HG03558 (cell line): ENCODE data around the gene ATP9B.

Experiments used
- ATAC-seq: cut with Tn5 transposase; IDR thresholded peaks from one replicate; pipeline ENCODE4 v1.9.1; 2021; ENCODE audit warnings: moderate number of reproducible peaks; ENCODE audit not compliant: unreplicated experiment; ENCODE audit errors: extremely low read depth

Gene ATP9B

DNA sequence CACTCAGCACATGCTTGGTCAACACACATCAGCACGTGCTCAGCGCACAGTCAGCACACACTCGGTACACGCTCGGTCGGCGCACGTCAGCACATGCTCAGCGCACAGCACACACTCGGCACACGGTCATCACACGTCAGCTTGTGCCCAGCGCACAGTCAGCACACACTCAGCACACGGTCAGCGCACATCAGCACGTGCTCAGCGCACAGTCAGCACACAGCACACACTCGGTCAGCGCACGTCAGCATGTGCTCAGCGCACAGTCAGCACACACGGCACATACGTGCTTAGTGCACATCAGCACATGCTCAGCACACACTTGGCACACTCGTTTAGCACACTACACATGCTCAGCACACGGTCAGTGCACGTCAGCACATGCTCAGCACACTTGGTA, 276.8 kb downstream of the ATP9B start:
- no peak for ATAC-seq

DNA sequence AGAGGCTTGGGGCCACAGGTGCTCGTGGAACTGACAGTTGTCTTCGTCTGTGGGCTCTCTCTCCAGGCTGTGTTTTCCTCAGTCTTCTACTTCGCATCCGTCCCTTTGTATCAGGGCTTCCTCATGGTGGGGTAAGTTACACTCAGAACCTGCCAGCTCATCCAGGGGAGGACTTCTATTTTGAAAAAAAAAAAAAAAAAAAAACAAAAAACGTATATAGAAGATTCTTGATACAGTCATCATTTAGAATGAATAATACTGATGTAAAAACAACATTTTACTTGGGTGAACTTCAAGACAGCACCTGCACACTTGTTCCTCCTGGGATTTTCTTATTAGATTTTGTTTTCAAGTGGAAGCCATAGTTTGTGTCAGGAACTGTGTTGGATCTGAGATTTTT, 278.9 kb downstream of the ATP9B start:
- ATAC-seq, result no peak

DNA sequence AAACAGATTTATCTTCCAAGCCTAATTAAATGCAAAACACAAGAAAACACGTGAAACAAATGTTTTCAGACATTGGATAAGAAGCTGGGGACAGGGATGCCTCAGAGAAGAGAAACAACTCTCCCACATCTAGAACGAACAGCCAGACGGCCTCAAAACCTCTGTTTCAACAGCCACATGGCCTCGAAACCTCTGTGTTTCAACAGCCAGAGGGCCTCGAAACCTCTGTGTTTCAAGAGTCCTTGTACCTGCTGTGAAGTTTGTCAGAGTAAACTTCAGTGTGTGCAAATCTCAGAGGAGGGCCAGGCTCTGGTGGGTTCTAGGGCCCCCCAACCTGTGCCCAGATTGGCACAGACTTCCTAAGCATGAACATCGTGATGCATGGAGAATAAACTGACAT, 283.2 kb downstream of the ATP9B start:
- ATAC-seq, result no peak

DNA sequence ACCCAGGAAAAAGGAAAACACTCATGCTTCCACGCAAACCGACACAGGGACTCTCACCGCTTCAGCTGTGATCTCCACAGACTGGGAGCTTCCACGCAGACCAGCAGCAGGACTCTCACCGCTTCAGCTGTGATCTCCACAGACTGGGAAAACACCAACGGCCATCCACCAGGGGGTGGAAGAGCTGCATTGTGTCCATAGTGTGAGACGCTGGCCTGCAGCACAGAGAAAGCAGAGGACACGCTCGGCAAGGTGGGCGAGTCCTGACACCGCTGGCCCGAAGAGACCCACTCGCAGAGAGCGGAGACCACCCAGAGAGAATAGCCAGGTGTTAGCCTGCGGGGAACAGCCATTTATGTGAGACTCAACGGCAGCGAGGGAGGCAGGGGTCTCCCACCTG, 284.1 kb downstream of the ATP9B start:
- ATAC-seq, result no peak

DNA sequence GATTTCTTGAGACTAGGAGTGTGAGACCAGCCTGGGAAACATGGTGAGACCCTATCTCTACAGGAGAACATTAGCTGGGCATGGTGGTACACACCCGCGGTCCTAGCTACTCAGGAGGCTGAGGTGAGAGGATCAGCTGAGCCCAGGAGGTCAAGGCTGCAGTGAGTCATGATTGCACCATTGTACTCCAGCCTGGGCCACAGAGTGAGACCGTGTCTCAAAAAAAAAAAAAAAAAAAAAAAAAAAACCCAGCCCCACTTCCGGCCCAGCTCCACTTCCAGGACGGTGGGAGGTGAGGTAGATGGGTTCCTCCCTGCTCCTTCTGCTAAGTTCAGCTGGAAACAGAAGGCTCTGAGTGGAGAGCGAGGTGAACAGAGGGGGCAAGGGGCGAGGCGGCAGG, 285.2 kb downstream of the ATP9B start:
- no peak for ATAC-seq

DNA sequence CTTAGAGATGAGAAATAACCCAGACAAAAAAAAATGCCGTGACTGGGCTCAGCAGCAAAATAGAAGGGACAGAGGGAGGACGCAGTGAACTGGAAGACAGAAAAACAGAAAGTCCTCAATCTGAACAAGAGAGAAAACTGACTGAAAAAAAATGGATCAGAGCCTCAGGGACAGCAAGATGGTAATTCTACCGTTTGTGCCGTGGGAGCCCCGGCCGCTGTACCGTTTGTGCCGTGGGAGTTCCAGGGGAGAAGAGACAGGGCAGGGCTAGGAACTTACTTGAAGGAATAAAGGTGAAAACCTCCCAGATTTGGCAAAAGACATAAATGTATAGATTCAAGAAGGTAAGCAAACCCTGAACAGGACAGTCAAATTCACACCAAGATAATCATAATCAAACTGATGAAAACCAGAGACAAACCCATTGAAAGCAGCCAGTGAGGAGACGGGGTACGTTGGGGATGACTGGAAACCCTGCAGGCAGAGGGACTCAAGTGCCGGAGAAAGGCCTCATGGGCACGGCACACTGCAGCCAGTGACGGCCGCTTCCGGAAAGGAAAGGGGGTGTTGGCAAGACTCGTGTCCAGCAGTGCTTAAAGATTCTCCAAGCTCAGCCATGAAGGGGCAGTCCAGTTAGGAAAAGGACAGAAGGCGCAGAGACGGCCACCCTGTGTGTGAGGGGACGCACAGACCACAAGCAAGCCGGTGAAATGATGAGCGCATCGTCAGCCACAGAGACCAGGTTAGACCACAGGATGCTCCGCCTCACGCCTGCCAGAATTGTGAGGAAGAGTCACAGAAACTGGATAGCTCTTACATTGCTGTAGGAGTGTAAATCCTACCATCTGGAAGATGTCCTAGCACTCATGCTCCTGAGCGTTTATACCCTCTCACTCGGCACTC, 286.5 kb downstream of the ATP9B start:
- no peak for ATAC-seq

DNA sequence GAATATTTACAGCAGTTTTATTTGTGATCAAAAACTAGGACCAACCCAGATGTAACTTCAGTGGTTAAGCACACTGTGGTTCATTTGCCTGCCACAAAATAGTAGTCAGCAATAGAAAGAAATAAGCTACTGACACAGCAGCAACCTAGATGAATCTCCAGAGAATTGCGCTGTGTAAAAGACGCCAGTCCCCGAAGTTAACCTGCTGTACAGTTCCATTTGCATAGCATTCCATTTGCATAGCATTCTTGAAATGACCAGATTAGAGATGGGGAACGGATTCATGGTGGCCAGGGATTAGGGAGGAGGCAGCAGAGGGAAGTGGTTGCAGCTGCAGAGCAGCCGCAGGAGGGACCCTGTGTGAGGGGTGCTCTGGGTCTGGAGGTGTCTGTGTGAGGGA, 287.2 kb downstream of the ATP9B start:
- ATAC-seq, result peak; percentile 92

DNA sequence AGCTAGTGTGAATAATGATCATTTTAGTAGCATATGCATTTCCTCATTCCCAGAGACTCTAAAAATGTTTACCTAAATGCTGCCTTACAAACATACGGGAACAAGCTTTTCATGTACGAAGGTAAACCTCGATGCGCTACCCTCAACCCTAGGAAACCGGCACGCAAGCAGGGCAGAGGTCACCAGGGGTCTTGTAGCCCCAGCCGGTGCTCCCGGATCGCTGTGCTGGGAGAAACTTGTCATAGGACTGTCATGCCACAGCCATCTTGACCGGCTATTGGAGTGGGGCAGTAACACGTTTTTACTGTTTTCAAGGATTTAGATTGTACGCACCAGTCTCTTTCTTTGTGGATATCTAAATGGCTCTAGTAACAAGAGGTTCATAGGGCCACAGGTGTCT, 291.7 kb downstream of the ATP9B start:
- ATAC-seq, result no peak

DNA sequence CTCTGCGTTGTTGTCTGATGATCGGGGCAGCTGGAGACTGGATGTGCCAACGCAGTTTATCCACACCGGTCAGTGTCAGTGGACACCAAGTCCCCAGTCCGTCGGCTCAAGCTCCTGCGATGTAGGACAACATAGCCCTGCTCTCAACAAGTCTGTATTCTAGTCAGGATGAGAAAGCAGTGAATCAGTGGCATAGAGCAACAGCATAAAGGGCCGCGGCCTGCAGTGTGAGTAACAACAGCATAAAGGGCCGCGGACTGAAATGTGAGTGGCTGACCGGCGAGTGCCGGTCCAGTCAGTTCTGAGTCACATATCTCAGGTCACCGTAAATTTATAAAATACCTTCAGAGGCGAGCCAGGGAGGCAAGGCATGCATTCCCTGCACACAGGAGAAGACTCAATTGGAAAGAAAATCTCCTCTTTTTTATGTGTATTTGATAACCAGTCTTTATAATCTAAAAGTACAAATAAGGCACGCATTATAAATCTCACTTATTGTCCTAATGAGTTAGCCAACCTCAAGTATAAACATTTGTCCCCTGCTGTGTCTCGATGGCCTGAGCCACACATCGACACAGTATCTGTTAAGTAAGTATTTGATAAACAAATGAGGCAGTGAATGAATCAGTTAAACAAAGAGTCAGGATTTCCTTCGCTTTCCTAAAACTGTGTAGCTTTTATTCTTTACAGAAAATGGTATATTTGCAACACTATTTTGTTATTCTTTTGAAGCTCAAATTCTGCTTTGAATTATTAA, 292.8 kb downstream of the ATP9B start:
- ATAC-seq, result no peak

DNA sequence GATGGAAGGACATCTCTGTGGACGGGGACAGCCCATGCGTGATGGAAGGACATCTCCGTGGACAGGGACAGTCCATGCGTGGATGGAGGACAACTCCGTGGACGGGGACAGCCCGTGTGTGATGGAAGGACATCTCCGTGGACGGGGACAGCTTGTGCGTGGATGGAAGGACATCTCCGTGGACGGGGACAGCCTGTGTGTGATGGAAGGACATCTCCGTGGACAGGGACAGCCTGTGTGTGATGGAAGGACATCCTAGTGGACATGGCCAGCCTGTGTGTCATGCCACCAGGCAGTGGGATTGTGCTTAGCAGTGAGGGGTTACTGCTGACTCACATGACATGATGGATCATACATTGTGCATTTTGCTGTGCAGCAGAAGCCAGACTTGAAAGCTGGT, 296.5 kb downstream of the ATP9B start:
- no peak for ATAC-seq

DNA sequence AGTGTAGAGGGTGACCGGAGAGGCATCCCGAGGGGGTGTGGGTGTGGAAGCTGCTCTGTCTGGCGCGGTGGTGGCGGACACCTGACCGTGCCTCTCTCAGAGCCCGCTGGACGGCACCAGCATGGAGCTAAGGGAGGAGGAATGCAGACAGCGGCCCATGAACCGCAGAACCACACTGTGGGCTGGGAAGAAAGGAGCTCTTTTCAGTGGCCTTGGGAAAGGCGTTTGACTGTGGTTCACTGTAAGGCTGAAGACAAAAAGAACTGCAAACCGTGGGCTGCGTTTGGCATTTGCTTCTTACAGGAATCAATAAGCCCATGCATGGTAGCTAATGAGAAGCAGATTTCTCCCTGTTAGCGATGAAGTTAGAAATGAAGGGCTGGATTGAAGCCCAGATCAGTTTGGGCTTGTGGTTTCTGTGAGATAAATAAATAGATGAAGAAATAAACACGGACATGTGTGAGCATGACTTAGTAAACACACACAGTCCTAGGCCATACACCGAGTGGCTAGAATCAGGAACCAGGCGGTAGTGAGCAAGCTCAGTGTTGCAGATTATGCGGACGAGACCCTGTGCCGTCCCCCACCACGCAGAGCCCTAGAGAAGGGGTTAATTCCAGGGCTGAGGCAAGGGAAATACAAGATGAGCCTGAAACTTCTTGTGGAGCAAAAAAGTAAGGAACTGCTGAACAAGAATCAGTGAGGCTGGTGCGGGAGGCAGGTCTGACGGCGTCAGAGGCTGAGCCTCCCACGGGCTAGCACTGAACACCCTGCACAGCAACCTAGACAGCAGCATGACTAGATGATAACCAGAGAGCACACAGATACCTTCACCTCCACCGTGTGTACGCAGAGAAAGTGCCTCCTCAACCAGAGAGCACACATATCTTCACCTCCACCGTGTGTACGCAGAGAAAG, 297.2 kb downstream of the ATP9B start:
- no peak for ATAC-seq

DNA sequence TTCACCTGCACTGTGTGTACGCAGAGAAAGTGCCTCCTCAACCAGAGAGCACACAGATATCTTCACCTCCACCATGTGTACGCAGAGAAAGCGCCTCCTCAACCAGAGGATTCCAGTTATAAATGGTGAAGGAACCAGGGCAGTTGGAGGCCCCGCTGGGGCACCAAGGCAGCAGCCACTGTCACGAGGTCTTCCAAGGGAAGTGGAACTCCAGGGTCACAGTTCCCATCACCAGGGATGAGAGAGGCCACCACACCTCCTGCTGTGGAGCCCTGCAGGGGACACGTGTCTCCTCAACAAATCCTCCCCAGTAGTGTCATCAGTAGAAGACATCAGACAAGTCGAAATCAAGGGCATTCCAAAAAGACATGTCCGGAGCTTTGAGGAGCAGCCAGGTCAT, 298.3 kb downstream of the ATP9B start:
- no peak for ATAC-seq

DNA sequence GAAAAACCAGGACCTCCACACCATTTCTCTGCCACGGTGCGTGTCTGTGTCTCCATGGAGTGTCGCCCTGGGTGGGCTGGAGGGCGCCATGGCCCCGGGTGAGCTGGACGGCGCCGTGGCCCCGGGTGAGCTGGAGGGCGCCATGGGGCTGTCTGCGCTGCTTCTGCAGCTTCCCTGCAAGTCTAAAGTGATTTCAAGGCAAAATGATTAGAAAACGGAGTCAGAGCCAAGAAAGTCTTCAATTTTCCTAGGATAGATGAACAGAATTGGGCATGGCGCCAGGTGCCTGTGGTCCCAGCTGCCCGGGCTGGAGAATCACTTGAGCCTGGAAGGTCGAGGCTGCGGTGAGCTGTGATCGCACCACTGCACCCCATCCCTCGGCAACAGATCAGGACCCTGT, 298.8 kb downstream of the ATP9B start:
- no peak for ATAC-seq

DNA sequence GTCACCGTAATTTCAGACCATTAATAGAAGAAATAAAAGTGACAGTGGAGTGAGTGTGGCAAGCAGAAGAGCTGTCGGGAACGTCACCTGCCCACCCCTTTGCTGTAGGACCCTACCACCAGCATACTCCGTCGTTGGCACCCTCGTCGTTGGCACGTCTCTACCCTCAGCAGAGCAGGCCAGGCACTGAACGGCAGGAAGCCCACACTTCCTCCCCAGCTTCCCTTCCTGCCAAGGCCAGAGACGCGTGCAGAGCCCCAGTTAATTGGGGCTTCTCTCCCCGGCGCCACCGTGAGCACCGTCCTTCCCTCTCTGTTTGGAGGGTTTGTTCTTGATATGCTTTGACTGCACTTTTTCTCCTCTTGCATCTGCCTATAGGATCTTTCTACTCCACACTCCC, 299.5 kb downstream of the ATP9B start:
- ATAC-seq, result no peak

DNA sequence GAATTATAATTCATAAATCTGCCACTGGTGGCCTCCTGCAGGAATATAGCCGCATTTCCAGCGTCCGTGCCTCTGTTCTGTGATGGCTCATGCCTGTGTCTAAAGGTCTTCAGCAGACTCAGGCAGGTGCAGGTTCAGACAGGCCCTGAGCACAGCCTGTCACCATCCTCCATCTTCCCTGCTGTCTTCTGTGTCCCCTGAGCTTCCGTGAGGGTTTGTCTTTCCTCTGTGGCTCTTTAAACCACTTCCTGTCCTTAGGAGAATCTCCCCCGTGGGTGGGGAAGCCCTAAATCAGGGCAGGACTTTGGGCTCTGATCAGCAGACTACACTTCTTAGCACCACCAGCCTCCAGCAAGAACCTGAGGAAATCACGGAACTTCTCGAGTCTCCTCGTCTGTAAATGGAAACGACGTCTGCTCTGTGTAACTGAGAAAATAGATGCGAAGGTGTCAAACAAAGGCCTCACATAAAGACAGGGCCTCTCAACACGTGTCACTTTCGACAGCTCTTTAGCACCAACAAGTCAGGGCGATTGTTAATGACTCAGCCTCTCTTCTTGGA, 302.4 kb downstream of the ATP9B start:
- ATAC-seq, result no peak

DNA sequence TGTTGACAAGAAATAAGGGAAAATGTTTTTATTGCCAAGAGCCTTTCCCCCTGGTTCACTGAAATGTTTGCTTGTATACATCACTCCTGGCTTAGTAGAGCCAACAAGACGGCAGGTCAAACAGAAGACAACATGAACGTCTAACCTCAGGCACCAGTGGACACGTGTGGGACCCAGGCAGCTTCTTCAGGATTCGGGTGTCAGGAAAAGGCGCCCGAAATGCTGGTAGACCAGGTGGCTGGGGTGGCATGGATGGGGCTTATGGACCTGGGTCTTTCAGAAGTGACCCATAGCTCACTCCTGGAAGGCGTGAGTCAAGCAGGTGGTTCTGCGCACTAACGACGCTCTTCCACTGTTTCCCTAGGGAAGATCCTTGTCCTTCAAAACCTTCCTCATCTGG, 303.3 kb downstream of the ATP9B start:
- no peak for ATAC-seq

DNA sequence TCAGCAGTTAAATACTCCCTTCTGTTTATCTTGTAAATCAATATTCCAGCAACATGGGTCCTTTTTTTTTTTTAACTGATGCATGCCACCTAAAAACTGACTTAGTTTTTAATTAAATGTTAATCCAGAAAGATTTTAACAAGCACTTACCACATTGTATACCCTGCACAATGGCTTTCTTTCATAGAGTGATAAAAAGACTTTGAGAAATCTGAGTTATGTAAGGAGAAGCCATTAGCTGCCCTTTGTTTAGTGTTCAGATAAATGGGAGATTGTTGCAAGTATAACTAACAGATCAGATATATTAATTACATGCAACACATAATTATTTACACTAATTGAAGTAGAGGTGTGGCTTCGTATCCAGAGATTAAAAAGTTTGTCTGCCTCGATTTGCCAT, 303.8 kb downstream of the ATP9B start:
- no peak for ATAC-seq

DNA sequence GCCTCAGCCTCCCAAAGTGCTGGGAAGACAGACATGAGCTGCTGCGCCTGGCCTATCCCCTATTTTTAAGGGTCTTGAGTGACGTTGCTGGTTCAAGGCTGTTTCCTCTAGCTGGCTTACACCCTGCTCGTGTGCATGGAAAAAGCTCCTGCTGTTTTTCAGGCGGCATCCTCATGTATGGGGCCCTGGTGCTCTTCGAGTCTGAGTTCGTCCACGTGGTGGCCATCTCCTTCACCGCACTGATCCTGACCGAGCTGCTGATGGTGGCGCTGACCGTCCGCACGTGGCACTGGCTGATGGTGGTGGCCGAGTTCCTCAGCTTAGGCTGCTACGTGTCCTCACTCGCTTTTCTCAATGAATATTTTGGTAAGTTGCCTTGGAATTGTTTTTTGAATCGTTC, 304.5 kb downstream of the ATP9B start:
- no peak for ATAC-seq

DNA sequence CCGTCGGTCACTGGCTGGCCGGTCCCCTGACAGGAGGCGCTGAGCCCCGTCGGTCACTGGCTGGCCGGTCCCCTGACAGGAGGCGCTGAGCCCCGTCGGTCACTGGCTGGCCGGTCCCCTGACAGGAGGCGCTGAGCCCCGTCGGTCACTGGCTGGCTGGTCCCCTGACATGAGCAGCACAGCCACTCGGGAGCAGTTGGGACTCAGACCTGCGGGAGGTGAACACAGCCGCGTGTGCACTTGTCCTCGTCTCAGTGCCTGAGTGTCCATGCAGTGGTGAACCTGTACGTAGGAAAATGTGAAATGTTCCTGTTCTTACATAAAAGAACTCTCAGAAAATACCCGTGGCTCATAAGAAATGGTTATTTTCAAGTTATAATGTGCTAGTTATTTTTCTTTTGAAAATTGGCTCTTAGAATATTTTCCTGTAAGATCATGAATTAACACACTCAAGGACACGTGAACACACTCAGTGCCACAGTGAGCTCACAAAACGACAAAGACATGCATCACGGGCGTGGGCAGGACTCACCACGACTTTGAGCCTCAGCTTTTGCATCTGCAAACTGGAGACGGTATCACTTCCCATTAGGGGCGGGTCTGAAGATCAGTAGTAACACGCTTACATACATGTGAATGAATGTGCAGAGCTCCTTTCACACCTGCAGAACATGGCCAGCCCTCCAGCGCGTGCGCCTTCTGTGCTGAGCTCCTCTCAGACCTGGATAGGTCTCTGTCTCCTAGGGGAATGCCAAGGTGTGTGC, 305.4 kb downstream of the ATP9B start:
- ATAC-seq, result peak; percentile 53
